IMR-90 (cell line): ENCODE data around the gene GALNT17. TPM values are rescaled to one million over a fixed set of nuclear protein-coding genes. Genes with fewer than 3 reads are reported as not detected.

ENCODE experiments used
- ATAC-seq: fragments of 200-7000 bp; cut with Tn5 transposase; 2 replicates; pipeline ENCODE4 v1.9.1; 2020; ENCODE audit warnings: low read depth, mild to moderate bottlenecking, moderate library complexity
- BruUV-seq: library from RNA; stranded (reverse); fragments of 400-500 nt; replicated peaks from 2 replicates; lab custom pipeline; 2021; lab: Mats Ljungman, UMichigan
- CTCF ChIA-PET: fragments of 300-600 bp; formaldehyde crosslinking; extraction: SDS; loops from one replicate; lab custom pipeline; 2021; ENCODE audit warnings: antibody characterized with exemption; lab: Yijun Ruan, JAX
- POLR2A ChIA-PET: fragments of 300-600 bp; sonication (Branson Sonifier 250); formaldehyde crosslinking; loops from one replicate; lab custom pipeline; 2022; ENCODE audit warnings: antibody characterized with exemption; ENCODE audit not compliant: unreplicated experiment; lab: Charles Lee
- DNase-seq: peaks from one replicate; pipeline ENCODE4 v3.0.0; 2013
- H2AFZ ChIP-seq: replicated peaks from 2 replicates; pipeline ENCODE3; 2013; ENCODE audit warnings: low read length, mild to moderate bottlenecking; ENCODE audit not compliant: poor library complexity
- H2AK5ac ChIP-seq: 2 replicates; pipeline ENCODE4 v1.6.1; 2013; ENCODE audit warnings: low read depth, low read length, inconsistent platforms
- H2AK9ac ChIP-seq: replicated peaks from 2 replicates; pipeline ENCODE3; 2013; ENCODE audit warnings: mild to moderate bottlenecking, low read depth, low read length, moderate library complexity; ENCODE audit not compliant: poor library complexity
- H2BK120ac ChIP-seq: 2 replicates; pipeline ENCODE4 v1.6.1; 2013; ENCODE audit warnings: low read depth, low read length, inconsistent platforms
- H2BK15ac ChIP-seq: 3 replicates; pipeline ENCODE4 v1.6.1; 2013; ENCODE audit warnings: low read depth, low read length, inconsistent platforms
- H2BK20ac ChIP-seq: 2 replicates; pipeline ENCODE4 v1.6.1; 2013; ENCODE audit warnings: low read depth, mild to moderate bottlenecking, inconsistent platforms, low read length, moderate library complexity
- H2BK5ac ChIP-seq: 2 replicates; pipeline ENCODE4 v1.6.1; 2013; ENCODE audit warnings: mild to moderate bottlenecking, low read depth, low read length, inconsistent platforms; ENCODE audit not compliant: poor library complexity, severe bottlenecking
- H3K14ac ChIP-seq: replicated peaks from 2 replicates; pipeline ENCODE4 v1.6.1; 2013; ENCODE audit warnings: low read depth, low read length, inconsistent platforms
- H3K18ac ChIP-seq: 2 replicates; pipeline ENCODE4 v1.6.1; 2013; ENCODE audit warnings: low read depth, low read length, control low read depth
- H3K23ac ChIP-seq: 2 replicates; pipeline ENCODE4 v1.6.1; 2013; ENCODE audit warnings: low read depth, low read length, inconsistent platforms
- H3K27ac ChIP-seq: 2 replicates; pipeline ENCODE4 v1.5.1; 2013; ENCODE audit warnings: mild to moderate bottlenecking, control low read depth, low read length; ENCODE audit not compliant: insufficient read depth
- H3K27me3 ChIP-seq: 2 replicates; pipeline ENCODE4 v1.6.1; 2013; ENCODE audit warnings: low read length; ENCODE audit not compliant: control insufficient read depth, insufficient read depth
- H3K36me3 ChIP-seq: 2 replicates; pipeline ENCODE4 v1.6.1; 2013; ENCODE audit warnings: low read length, mixed read lengths; ENCODE audit not compliant: control insufficient read depth, insufficient read depth
- H3K4ac ChIP-seq: 2 replicates; pipeline ENCODE4 v1.6.1; 2013; ENCODE audit warnings: low read depth, low read length, inconsistent platforms
- H3K4me1 ChIP-seq: 2 replicates; pipeline ENCODE4 v1.6.1; 2013; ENCODE audit warnings: low read length, mixed read lengths; ENCODE audit not compliant: control insufficient read depth, insufficient read depth
- H3K4me2 ChIP-seq: 2 replicates; pipeline ENCODE4 v1.6.1; 2013; ENCODE audit warnings: low read depth, mild to moderate bottlenecking, control low read depth, low read length, moderate library complexity
- H3K4me3 ChIP-seq: 2 replicates; pipeline ENCODE4 v1.5.1; 2013; ENCODE audit warnings: low read depth, mild to moderate bottlenecking, control low read depth, low read length, moderate library complexity; ENCODE audit not compliant: insufficient read depth
- H3K56ac ChIP-seq: 2 replicates; pipeline ENCODE4 v1.6.1; 2013; ENCODE audit warnings: low read length, inconsistent platforms; ENCODE audit not compliant: insufficient read depth; ENCODE audit errors: extremely low read depth
- H3K79me1 ChIP-seq, 2 experiments: 2 replicates each; pipeline ENCODE4 v1.6.1; 2013; ENCODE audit warnings: low read length in 2 of 2, inconsistent platforms in 1 of 2, low read depth in 1 of 2
- H3K9ac ChIP-seq: 2 replicates; pipeline ENCODE4 v1.6.1; 2013; ENCODE audit warnings: low read depth, low read length, control low read depth
- H3K9me1 ChIP-seq: 2 replicates; pipeline ENCODE4 v1.6.1; 2013; ENCODE audit warnings: low read length, inconsistent platforms; ENCODE audit not compliant: insufficient read depth
- H3K9me3 ChIP-seq: 2 replicates; pipeline ENCODE4 v1.6.1; 2013; ENCODE audit warnings: low read length; ENCODE audit not compliant: control insufficient read depth, insufficient read depth
- H4K20me1 ChIP-seq: 2 replicates; pipeline ENCODE4 v1.6.1; 2013; ENCODE audit warnings: low read length, inconsistent platforms; ENCODE audit not compliant: insufficient read depth
- H4K5ac ChIP-seq: 2 replicates; pipeline ENCODE4 v1.6.1; 2013; ENCODE audit warnings: mild to moderate bottlenecking, low read depth, low read length, control low read depth
- H4K8ac ChIP-seq, 2 experiments: 2 replicates each; pipeline ENCODE4 v1.6.1; 2013; ENCODE audit warnings: low read depth in 2 of 2, low read length in 2 of 2, control low read depth in 1 of 2, inconsistent platforms in 1 of 2
- H4K91ac ChIP-seq: 2 replicates; pipeline ENCODE4 v1.6.1; 2013; ENCODE audit warnings: low read depth, low read length, inconsistent platforms; ENCODE audit not compliant: insufficient read depth
- BHLHE40 ChIP-seq: fragments of 150-350 bp; IDR thresholded peaks from 2 replicates; pipeline ENCODE4 v1.6.1; 2016; ENCODE audit warnings: mild to moderate bottlenecking, low read depth, low read length
- CEBPB ChIP-seq: IDR thresholded peaks from 2 replicates; pipeline ENCODE4 v1.6.1; 2012; ENCODE audit warnings: low read depth, low read length, improper control_type of control experiment
- CTCF ChIP-seq: conservative IDR thresholded peaks from 2 replicates; pipeline ENCODE4 v1.5.1; 2012; ENCODE audit warnings: mild to moderate bottlenecking, low read depth, low read length, improper control_type of control experiment
- MAZ ChIP-seq: IDR thresholded peaks from 2 replicates; pipeline ENCODE4 v1.6.1; 2012; ENCODE audit warnings: low read depth, mild to moderate bottlenecking, low read length, improper control_type of control experiment, moderate library complexity, borderline replicate concordance
- MXI1 ChIP-seq: IDR thresholded peaks from 2 replicates; pipeline ENCODE4 v1.6.1; 2012; ENCODE audit warnings: low read depth, mild to moderate bottlenecking, low read length, moderate library complexity, borderline replicate concordance
- NFE2L2 ChIP-seq: fragments of 150-350 bp; IDR thresholded peaks from 2 replicates; pipeline ENCODE4 v1.6.1; 2016; ENCODE audit warnings: low read depth, mild to moderate bottlenecking, low read length
- WGBS, 2 experiments: methylation state at CpG; one replicate each; pipeline versions ENCODE4 v1.1.5 to v1.1.7; 2013; ENCODE audit warnings: missing lambda C conversion rate in 2 of 2; ENCODE audit not compliant: insufficient read length in 1 of 2; ENCODE audit errors: extremely low coverage in 2 of 2; 5-methylcytosine and 5-hydroxymethylcytosine counted together
- dilution Hi-C: fragments of 300-500 bp; cut with HindIII; formaldehyde crosslinking; loops from one replicate; pipeline ENCODE4 v1.14.3; 2018; ENCODE audit warnings: low sequenced_read_pairs; ENCODE audit not compliant: unreplicated experiment
- in situ Hi-C: fragments of 300-500 bp; cut with MboI; formaldehyde crosslinking; loops from 3 replicates; pipeline ENCODE4 v1.14.3; 2019; ENCODE audit warnings: low sequenced_read_pairs, inconsistent platforms, mixed read lengths
- intact Hi-C: fragments of 100-400 bp; cut with micrococcal nuclease; formaldehyde crosslinking; loops from 2 replicates; pipeline ENCODE4 v1.10.0; 2022
- polyA plus RNA-seq, 3 experiments: library from polyadenylated mRNA; depleted of rRNA; stranded (reverse); fragments of >200 nt; gene quantifications; 2 replicates each; pipeline ENCODE4 v1.2.3, GENCODE V29; 2012; ENCODE audit warnings: low replicate concordance in 1 of 3
- total RNA-seq: library from RNA; depleted of rRNA; stranded (reverse); fragments of >200 nt; gene quantifications from 2 replicates; pipeline ENCODE4 v1.2.3, GENCODE V29; 2012
- TF ChIP-seq, protein P1 (sequence below): fragments of 150-350 bp; IDR thresholded peaks from 2 replicates; pipeline ENCODE4 v1.6.1; 2016; ENCODE audit warnings: low read depth, mild to moderate bottlenecking, low read length, moderate library complexity, borderline replicate concordance

GALNT17 gene
- total and polyA plus RNA-seq, 2 of the 4 experiments (the other 2 are of a cell fraction): not detected

DNA sequence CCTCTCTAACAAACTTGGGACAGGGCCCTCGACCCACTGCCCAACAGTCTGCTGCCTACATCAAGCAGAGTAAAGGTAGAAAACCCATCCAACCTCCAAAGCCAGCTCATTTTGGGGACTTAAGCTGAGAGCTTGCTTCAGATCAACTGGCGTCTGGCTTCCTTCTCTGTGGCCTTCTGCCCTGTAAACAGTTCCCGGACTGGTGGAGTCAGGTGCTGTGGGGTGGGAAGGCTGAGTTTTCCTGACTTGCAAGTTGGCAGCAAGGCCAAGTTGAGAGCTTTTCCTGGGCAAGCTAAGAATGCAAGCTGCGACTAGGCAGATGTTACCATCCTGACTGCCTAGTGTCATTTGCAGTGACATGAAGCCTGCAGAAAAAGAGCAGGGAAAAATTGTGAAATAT lies 3.7 kb downstream of the GALNT17 start:
- H3K9me1 ChIP-seq: no peaks in the 10 kb centered on the region
- H3K36me3 ChIP-seq: no peaks in the 10 kb centered on the region
- TF ChIP-seq NFE2L2: no peak
- no peak for TF ChIP-seq MXI1
- TF ChIP-seq BHLHE40: no peak
- no peak for TF ChIP-seq CTCF
- TF ChIP-seq, protein P1, sequence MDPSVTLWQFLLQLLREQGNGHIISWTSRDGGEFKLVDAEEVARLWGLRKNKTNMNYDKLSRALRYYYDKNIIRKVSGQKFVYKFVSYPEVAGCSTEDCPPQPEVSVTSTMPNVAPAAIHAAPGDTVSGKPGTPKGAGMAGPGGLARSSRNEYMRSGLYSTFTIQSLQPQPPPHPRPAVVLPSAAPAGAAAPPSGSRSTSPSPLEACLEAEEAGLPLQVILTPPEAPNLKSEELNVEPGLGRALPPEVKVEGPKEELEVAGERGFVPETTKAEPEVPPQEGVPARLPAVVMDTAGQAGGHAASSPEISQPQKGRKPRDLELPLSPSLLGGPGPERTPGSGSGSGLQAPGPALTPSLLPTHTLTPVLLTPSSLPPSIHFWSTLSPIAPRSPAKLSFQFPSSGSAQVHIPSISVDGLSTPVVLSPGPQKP: no peak
- TF ChIP-seq CEBPB: no peak
- no peak for TF ChIP-seq MAZ
- no peak overlapping the region for H3K27ac ChIP-seq
- H2AK5ac ChIP-seq: no peak overlapping the region
- no peak overlapping the region for H2AFZ ChIP-seq
- H2BK15ac ChIP-seq: no peak overlapping the region
- no TSS peak for BruUV-seq
- H2BK5ac ChIP-seq: no peak overlapping the region
- H2AK9ac ChIP-seq: no peak overlapping the region
- ChIA-PET CTCF (no interaction called here), POLR2A (no interaction called here)
- 67% methylated on average over 1 of the region's 4 CpGs; no CpG with 5 or more reads in 1 of the 2 experiments for WGBS, 2 experiments
- H3K4ac ChIP-seq: no peak overlapping the region
- no peaks in the 10 kb centered on the region for H3K27me3 ChIP-seq
- dilution Hi-C loops: no loop called here
- ATAC-seq: no peak
- in situ Hi-C loops: no loop called here
- no peaks in the 10 kb centered on the region for H4K20me1 ChIP-seq
- H4K8ac ChIP-seq: no peak overlapping the region
- H4K5ac ChIP-seq: no peak overlapping the region
- no peak overlapping the region for H3K4me3 ChIP-seq
- H3K9ac ChIP-seq: no peak overlapping the region
- no peak overlapping the region for H3K56ac ChIP-seq
- H3K9me3 ChIP-seq: peaks cover 12% of the 10 kb centered on the region
- no peak overlapping the region for H2BK120ac ChIP-seq
- H4K91ac ChIP-seq: no peak overlapping the region
- H3K14ac ChIP-seq: no peak overlapping the region
- no peak overlapping the region for H2BK20ac ChIP-seq
- no peaks in the 10 kb centered on the region for H3K79me1 ChIP-seq
- no peak overlapping the region for H3K23ac ChIP-seq
- no peak for DNase-seq
- H3K4me2 ChIP-seq: no peak overlapping the region
- H3K4me1 ChIP-seq: no peaks in the 10 kb centered on the region
- H3K18ac ChIP-seq: no peak overlapping the region
- intact Hi-C loops: no loop called here
